GM12892 (cell line): ENCODE data around the gene GRID1.

ENCODE experiments used
- DNase-seq: peaks from one replicate; pipeline ENCODE4 v3.0.0; 2011; ENCODE audit not compliant: insufficient read length
- FAIRE-seq: peaks from 2 replicates; lab custom pipeline; 2011; peaks lifted over from hg19 to GRCh38; lab: Jason Lieb, UNC
- POLR2A ChIP-seq: IDR thresholded peaks from 2 replicates; pipeline ENCODE4 v1.6.1; 2011; ENCODE audit warnings: low read depth, low read length, control low read depth
- POLR2AphosphoS5 ChIP-seq: IDR thresholded peaks from 2 replicates; pipeline ENCODE4 v1.6.1; 2011; ENCODE audit warnings: low read depth, low read length, control low read depth
- TAF1 ChIP-seq: IDR thresholded peaks from 2 replicates; pipeline ENCODE4 v1.6.1; 2011; ENCODE audit warnings: low read depth, mild to moderate bottlenecking, control low read depth, low read length, borderline replicate concordance

The GRID1 gene

GRCh38 chr10:86056672-86057071 is 309.9 kb downstream of the GRID1 start:
- no peak for FAIRE-seq
- no peak for DNase-seq
- no peak for TF ChIP-seq POLR2A
- TF ChIP-seq POLR2AphosphoS5: no peak
- TF ChIP-seq TAF1: no peak

DNA sequence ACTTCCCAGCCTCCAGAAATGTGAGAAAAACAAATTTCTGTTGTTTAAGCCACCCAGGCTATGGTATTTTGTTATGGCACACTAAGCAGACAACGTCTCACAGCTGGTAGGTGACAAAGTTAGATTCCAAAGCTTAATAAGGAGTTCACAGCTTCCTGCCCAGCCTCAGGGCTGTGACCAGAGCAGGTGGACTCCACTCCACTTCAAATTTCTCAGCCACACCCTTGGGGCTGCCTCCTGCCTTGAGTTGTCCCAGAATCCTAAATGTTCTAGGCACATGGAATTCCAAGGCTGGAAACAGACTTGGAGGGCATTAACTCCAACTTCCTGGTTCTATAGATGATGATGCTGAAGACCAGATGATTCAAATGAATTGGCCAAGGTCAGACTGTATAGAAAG is 310.7 kb downstream of the GRID1 start:
- FAIRE-seq (no peak), DNase-seq (no peak)
- TF ChIP-seq POLR2A (no peak), TAF1 (no peak), POLR2AphosphoS5 (no peak)

- no peak for TF ChIP-seq POLR2A
- no peak for TF ChIP-seq TAF1
- FAIRE-seq (no peak), DNase-seq (no peak)
Observed at GRCh38 chr10:86053675-86054074, 312.9 kb downstream of the GRID1 start.

GRCh38 chr10:86051586-86051985 is 315.0 kb downstream of the GRID1 start:
- FAIRE-seq: no peak
- no peak for TF ChIP-seq POLR2A
- TF ChIP-seq POLR2AphosphoS5: no peak
- TF ChIP-seq TAF1: no peak

DNA sequence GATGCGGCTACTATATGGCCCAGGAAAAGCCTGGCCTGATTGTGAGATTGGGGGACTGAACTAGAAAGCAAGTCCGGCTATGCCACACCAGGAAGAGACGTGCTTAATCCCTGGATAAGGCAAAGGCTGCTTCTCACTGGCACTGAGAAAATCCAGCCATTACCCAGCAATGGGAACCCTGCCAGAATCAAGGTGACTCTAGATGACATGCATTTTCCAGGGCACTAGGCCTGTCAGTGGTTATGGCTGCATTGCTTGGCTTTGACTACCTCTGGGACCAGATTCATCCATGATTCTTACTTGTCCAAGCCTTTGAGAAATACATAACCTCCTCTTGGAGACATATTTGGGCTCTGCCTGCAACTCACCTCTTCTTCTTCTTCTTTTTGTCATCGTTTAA is 317.2 kb downstream of the GRID1 start:
- TF ChIP-seq POLR2AphosphoS5 (no peak), TAF1 (no peak), POLR2A (no peak)
- no peak for FAIRE-seq
- DNase-seq: no peak

More at GRCh38 chr10:86051586-86051985, 315.0 kb downstream of the GRID1 start:
- DNase-seq: no peak

DNA sequence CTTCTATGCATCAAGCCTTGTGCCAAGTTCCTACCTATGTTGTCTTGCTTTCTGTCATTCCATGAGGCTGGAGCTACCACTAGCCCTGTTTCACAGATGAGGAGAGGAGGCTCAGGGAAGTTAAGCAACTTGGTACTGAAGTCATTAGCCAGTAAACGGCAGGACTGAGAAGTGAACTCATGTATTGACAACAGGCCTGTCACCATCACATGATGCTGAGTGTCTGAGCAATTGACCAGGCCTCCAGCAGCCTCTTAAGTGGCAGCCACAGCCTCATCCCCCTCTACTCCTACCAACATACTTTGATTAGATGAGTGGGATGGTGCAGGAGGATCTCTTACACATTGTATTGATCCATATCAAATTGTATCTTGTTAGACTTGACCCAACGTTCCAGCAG is 317.6 kb downstream of the GRID1 start:
- DNase-seq (no peak), FAIRE-seq (no peak)
- TF ChIP-seq POLR2AphosphoS5 (no peak), POLR2A (no peak), TAF1 (no peak)

DNA sequence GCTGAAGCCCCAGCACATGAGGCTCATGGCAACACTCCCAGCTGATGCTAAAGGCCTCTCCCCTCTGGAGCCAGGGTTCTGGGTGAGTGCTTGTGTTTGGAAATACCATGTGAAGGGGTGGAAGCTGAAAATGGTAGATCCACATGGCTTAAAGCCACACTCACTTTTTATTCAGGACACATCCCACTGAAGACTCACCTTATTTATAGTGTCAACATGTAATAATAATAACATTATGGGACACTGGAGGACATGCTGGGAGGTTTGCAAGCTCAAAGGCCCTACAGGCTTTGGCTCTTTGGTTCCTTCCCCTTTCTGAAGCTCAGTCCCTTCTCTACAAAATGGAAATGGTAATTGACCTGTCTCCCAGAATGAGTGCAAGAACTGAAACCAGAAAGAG is 318.0 kb downstream of the GRID1 start:
- FAIRE-seq (no peak), DNase-seq (no peak)
- TF ChIP-seq POLR2A: no peak
- TF ChIP-seq POLR2AphosphoS5: no peak
- no peak for TF ChIP-seq TAF1

DNA sequence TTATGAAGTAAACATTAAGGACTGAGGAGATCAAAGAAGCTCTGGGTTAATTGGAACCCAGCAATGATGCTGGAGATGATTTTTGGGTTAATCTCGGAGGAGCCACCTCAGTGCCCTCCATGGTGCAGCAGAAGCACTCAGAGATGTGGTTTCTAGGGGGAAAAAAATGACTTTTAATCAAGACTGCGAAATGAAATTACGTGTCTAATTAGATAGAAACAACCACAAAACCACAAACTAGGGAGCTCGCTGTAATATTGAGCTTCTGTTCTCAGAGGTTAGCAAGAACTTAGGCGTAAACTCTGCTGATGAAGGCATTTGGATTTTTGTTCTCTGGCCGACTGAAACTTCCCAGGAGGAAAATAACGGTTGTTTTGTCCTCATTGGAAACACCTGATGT is 319.0 kb downstream of the GRID1 start:
- no peak for FAIRE-seq
- TF ChIP-seq TAF1: no peak
- no peak for TF ChIP-seq POLR2A
- TF ChIP-seq POLR2AphosphoS5: no peak
- no peak for DNase-seq

- no peak for TF ChIP-seq POLR2AphosphoS5
- no peak for TF ChIP-seq TAF1
- TF ChIP-seq POLR2A: no peak
- FAIRE-seq (no peak), DNase-seq (no peak)
Observed at GRCh38 chr10:86046845-86047460, 319.6 kb downstream of the GRID1 start.

DNA sequence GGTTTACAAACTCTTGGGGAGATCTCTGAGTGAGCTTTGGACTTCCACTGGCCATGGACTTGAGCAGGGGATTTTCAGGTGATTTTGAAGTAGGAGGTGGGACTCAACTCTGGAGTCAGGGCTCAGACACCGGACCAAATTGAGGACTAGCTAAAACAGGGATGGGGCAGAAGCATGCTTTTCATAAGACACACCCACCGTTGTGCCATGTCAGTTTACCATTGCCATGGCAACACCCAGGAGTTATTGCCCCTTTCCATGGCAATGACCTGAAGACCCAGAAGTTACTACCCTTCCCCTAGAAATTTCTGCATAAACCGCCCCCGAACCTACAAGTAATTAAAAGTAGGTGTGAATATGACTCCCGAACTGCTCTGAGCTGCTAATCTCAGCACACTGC is 320.7 kb downstream of the GRID1 start:
- DNase-seq: no peak
- FAIRE-seq: no peak
- no peak for TF ChIP-seq TAF1
- no peak for TF ChIP-seq POLR2A
- TF ChIP-seq POLR2AphosphoS5: no peak

DNA sequence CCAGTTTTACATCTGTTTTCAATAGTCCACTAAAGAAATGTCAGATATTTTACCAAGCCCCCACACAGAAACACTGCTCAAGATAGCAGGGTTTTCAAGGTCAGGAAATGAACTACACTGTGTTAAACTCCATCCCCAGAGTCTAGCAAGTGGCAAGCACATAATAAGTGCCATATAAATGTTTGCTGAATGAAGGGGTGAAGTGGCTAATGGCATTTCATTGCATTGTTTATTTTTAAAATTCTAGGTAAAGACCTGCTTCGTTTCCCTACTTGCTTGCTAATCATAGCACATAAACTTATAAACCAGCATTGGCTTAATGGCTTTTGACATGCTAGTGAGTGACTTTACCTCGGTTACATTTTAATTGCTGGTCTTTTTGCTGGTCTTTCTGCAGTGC is 322.6 kb downstream of the GRID1 start:
- no peak for TF ChIP-seq POLR2AphosphoS5
- no peak for TF ChIP-seq TAF1
- TF ChIP-seq POLR2A: no peak
- no peak for DNase-seq
- no peak for FAIRE-seq

DNA sequence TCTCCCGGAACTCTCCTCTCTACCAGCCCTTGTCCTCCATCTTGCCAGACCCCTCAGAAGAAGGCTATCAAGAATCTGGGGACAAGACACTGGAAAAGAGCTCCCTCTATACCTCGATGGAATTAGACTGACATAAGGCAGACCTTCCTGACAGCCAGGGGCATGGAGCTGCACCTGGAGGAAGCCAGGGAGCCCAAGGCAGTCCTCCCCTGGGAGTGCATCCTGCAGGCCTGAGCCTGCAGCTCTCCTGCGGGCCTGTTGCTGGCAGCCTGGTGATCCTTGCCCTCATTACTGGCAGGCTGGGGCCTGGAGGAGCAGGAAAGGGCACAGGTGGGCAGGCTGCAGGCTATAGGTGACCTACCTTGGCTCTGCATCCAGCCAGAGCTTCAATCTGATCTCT is 323.4 kb downstream of the GRID1 start:
- DNase-seq (no peak), FAIRE-seq (no peak)

More for the DNA sequence above, 323.4 kb downstream of the GRID1 start:
- TF ChIP-seq POLR2A (no peak), POLR2AphosphoS5 (no peak)
